D721Med (cell line): ENCODE data around the gene CTNNBL1.

Experiments
- DNase-seq: peaks from one replicate; pipeline ENCODE4 v3.0.0; 2011; ENCODE audit warnings: low spot score; ENCODE audit not compliant: insufficient read length
- FAIRE-seq: peaks from 2 replicates; lab custom pipeline; 2011; peaks lifted over from hg19 to GRCh38; lab: Jason Lieb, UNC
- TF ChIP-seq, protein P1 (sequence below): IDR thresholded peaks from 2 replicates; pipeline ENCODE4 v1.5.1; 2012; ENCODE audit warnings: mild to moderate bottlenecking, control low read depth; ENCODE audit not compliant: insufficient read depth; ENCODE audit errors: missing control alignments

Gene CTNNBL1

DNA sequence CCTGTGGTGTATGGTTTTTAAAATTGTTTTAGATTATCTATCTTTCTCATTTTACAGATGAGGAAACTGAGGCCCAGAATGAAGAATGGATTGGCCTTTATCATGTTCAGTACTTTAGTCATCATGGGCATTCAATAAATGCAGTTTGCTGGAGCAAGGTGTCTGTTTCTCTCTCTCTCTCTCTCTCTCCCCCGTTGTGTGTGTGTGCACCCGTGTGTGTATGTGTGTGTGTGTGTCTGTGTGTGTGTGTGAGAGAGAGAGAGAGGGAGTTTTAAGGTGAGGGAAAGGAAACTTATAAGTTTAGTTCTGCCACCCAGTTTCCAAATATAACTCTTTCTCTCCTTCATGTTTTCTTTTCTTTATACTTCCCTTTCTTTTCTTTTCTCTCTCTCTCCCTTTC is 62.4 kb downstream of the CTNNBL1 start:
- FAIRE-seq, result no peak
- DNase-seq, result no peak

DNA sequence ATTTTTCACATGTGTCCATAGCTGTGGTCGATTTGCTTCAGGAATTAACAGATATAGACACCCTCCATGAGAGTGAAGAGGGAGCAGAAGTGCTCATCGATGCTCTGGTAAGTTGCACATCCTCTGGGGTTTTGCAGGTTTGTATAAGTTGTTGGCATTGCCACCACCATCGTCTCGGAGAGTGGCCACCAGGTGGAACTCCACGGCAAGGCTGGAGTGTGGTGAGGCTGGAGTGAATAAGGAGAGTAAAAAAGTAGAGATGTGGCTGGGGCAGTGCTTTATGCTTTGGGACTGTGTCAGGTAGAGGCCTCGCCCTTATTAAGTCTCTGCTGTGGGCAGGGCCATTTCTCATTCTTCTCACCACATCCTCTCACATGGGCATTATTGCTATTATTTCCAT is 63.7 kb downstream of the CTNNBL1 start:
- DNase-seq, result no peak
- TF ChIP-seq, protein P1, sequence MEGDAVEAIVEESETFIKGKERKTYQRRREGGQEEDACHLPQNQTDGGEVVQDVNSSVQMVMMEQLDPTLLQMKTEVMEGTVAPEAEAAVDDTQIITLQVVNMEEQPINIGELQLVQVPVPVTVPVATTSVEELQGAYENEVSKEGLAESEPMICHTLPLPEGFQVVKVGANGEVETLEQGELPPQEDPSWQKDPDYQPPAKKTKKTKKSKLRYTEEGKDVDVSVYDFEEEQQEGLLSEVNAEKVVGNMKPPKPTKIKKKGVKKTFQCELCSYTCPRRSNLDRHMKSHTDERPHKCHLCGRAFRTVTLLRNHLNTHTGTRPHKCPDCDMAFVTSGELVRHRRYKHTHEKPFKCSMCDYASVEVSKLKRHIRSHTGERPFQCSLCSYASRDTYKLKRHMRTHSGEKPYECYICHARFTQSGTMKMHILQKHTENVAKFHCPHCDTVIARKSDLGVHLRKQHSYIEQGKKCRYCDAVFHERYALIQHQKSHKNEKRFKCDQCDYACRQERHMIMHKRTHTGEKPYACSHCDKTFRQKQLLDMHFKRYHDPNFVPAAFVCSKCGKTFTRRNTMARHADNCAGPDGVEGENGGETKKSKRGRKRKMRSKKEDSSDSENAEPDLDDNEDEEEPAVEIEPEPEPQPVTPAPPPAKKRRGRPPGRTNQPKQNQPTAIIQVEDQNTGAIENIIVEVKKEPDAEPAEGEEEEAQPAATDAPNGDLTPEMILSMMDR, result peak; percentile 10
- FAIRE-seq, result no peak

More for the DNA sequence above, 62.4 kb downstream of the CTNNBL1 start:
- TF ChIP-seq, protein P1, result no peak

DNA sequence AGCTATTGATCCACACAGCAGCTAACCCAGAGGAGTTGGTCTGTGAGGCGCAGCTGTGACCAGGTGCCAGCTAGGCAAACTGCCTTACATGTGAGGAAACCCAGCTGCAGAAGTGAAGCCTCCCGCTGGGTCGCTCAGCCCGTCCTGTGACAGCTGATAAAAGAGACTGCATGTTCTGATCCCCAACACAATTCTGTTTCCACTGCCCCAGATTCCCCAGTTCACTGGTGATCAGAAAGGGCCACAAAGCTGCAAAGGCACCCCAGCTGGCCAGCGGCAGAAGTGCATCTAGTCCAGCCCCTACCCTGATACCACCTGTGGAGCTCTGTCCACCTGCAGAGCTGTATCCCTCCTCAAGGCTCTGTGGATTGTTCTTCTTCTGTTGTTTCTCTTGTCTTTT is 64.5 kb downstream of the CTNNBL1 start:
- TF ChIP-seq, protein P1, result no peak
- DNase-seq (no peak), FAIRE-seq (no peak)

DNA sequence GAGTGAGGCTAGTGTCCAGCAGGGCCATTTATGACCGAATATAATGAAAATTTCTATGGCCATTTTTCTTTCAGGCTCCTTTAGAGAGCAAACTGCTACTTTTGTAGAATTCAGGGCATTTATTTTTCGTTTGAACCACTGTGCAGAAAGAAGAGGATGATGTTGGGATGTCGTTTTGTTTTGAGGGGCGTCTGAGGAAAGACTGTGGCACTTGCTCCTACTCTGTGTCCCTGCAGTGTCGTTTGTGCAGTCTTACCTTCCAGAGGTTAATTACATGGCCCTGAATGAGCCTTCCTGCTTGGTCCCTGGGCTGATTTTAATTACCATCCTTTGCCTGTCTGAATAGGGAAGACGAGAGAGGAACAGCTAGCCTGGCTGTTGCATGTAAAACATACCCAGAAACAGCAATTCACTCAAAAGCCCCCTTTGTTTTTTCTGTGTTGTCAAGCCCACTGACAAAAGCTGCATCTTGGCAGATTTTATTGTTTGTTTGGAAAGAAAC is 65.3 kb downstream of the CTNNBL1 start:
- DNase-seq, result no peak
- FAIRE-seq, result no peak
- TF ChIP-seq, protein P1, result no peak

DNA sequence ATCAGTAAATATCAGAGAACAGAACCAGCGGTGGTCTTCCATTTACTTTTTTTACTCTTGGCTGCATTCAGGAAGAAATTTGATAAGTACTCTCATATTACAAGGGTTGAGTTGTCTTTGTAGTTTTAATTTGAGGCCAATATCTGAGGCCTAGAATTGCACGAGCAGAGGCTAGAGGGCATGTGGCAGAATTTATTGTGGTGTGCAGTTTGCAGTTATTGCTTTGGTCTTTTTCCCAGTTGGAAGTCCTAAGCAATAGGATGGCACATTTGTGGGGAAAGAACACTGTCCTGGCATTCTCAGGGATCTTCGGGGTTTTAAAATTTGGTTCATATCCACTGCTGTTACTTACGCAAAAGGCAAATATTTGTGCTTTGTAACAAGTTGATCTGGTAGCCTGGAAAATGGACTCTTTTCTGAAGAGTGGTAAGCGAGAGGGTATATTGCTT is 66.0 kb downstream of the CTNNBL1 start:
- TF ChIP-seq, protein P1, result no peak
- FAIRE-seq (no peak), DNase-seq (no peak)

DNA sequence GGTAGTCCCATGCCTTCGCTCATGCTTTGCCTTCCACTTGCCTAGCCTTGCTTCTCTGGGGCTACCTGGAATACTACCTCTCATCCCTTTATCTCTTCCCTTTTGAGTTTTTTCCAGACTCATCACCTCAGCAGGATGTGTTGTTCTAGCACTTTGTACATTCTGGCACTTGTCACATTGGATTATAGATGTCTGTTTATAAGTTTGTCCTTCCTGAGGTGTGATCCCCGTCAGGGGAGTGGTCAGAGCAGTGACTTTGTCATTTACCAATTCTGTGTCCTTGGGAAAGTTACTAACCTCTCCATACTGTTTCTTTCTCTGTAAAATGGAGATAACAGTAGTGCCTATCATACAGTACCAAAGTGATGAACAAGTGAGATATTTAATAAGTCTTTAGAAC is 66.5 kb downstream of the CTNNBL1 start:
- no peak for FAIRE-seq
- DNase-seq, result no peak
- TF ChIP-seq, protein P1, result no peak

DNA sequence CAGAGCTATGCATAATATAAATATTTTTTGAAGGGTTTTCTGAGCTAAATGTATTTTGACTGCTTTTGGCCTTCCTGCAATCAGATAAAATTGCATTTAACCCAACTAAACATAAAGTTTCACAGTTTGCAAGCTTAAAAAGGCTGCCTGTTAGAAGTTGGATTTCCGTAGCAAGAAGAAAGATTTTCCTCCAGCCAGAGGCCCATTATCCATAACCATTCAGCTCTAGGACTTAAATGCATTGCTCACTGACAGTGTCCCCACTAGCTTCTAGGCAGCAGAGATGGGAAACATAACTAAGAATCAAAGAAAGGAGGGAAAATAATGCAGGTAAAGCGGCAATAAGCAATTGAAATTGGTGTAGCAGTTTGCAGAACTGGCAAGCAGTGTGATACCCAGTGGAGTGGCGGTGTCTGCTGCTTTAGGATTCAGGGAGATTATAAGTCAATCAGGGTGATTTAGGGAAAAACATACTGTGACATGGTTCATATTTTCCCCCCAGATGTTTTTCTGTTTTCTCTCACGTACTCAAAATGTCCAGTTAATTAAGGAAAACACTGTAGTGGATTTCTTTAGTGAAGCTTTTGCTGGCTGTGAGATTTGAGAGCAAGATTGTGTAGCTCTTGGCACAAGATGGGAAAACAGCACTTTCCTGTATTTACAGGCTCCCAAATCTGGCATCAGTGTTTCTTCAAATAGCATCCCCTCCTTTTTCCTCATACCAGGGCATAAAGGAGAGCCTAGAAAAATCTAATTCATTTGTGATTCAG is 69.1 kb downstream of the CTNNBL1 start:
- FAIRE-seq (no peak), DNase-seq (no peak)
- TF ChIP-seq, protein P1, result no peak
